ENCODE measurements around the gene ZNF415.
"Not testable (repeated sequence)": the region's sequence is repeated elsewhere in the genome, so short reads cannot be mapped to it uniquely, and the experiment has no call there.

Gene ZNF415

DNA sequence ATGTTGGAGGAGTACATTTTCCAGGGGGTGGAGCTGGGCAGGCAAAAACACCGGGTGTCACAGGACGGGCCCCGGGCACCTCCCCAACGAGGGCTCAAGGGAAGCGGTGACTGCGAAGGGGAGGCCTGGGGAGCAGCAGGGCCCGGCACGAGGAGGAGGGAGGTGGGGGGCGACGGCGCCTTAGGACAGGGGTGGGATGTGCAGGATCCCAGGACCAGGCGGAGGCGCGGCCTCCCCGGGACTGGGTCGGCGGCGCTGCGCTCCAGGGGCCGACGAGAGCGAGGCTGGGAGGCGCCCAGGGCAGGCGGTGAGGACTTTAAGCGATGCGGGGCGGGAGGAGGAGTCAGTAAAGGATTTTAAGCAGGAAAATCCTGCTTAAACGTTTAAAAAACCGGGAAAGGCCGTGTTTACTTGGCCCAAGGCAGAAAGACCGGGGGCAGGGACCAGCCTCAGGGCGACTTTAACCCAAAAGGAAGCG is 29.9 kb downstream of the ZNF415 start:
- DNase-seq (ENCODE audit: low read depth, low spot score), result no peak

DNA sequence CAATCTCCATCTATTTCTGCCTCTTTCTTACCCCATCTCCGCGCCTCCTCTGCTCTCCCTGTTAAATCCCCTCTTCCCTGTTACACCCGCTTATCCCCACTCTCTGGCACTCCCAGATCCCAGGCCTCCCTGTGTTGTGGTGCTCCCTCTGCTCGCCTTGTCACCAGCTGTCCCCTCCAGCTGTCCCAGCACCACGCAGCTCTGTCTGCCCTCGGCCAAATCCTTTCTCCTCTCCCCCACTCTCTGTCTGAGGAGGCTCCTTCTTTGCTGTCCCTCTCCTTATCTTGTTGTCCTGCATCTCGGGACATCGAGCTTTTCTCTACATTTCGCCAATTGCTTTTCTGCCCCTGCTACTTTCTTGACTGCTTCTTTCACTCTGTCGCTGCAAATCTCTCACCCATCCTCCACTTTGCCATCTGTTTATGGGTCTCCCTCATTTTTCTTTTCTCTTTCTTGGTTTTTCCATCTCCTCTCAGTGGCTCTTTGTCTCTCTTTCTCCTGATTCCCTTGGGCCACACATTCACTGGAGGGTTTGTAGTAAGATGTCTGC is 30.4 kb downstream of the ZNF415 start:
- DNase-seq (ENCODE audit: low read depth, low spot score), result no peak

DNA sequence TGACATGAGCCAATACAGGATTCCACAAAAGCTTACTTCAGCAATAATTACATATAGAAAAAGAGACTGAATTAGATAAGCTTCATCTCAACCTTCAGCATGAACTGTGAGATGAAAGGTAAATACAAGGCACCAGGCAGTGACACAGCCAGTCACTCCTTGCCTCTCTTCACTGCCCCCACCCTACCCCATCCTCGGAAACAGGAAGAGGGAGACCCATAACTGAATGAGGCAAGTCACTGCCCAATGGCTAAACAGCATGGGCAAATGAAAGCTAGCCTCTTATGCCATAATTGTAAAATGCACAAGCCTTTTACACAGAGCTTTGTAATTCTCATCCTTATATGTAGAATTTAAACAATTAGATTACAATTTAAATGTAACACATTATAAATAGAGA is 31.2 kb downstream of the ZNF415 start:
- no peak for DNase-seq (ENCODE audit: low read depth, low spot score)

DNA sequence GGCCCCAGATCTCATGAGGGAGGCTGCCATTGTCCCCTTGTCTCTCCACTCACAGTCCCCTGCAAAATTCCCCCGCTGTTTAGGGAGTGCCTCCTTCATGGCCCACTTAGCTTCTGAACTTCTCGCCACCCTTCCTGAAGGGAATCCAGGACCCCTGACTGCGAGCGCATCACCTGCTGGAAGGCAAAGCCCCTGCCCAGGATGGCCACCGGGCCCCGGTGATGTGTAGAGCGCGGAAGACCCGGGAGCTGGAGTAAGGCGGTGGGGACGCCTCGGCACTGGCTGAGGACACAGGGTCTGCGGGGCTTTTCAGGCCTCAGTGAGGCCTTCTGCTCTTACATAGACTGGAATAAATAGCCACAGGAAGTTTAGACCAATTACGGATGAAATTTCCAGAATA is 34.1 kb downstream of the ZNF415 start:
- DNase-seq (ENCODE audit: low read depth, low spot score), result not testable (repeated sequence)

DNA sequence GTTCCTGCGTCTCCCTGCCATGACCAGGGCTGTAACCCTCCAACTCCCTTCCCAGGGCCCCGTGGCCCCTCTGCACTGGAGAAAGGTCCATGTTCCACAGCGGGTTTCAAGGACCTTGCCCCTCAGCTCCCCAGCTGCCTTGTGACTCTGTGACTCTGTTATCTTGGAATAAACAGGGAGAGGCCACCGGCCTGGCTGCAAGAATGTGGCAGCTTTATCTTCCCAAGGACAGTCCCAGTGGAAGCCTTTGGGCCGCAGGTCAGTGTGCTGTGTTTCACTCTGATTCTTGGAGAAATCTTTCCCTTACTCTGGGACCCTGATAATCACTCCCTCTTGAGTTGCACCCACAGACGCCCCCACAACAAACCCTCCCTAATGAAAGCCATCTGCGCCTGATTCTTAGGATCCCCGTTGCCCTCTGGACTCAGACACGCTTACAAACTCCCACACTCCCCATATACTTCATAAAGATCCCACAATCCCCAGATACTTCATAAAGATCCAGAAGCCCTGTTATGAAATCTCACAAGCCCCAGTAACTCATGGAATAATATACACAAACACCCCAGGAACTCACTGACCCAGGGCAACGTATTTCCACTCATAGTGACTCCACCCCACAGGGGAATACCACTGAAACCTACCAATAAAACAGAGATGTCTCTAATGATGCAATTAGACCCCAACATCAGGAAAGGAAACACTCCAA is 35.6 kb downstream of the ZNF415 start:
- DNase-seq (ENCODE audit: low read depth, low spot score), result not testable (repeated sequence)

DNA sequence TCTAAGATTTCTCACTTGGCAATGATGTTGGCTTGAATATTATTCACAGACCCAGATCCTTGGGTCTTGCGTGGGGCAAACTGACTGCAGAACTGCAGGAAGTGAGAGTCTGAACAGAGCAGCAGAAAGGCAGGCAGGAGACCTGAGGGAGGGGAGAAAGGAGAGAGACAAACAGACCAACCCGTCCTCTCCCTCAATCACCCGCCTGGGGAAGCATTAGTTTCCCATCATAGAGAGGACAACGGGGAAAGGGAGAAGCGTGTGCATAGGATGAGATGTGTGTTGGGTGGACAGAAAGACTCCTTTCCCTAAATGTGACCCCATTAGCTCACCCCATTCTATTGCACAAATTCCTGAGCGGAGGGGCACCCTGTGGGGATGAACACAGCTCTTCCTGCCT is 36.1 kb downstream of the ZNF415 start:
- not testable (repeated sequence) for DNase-seq (ENCODE audit: low read depth, low spot score)

DNA sequence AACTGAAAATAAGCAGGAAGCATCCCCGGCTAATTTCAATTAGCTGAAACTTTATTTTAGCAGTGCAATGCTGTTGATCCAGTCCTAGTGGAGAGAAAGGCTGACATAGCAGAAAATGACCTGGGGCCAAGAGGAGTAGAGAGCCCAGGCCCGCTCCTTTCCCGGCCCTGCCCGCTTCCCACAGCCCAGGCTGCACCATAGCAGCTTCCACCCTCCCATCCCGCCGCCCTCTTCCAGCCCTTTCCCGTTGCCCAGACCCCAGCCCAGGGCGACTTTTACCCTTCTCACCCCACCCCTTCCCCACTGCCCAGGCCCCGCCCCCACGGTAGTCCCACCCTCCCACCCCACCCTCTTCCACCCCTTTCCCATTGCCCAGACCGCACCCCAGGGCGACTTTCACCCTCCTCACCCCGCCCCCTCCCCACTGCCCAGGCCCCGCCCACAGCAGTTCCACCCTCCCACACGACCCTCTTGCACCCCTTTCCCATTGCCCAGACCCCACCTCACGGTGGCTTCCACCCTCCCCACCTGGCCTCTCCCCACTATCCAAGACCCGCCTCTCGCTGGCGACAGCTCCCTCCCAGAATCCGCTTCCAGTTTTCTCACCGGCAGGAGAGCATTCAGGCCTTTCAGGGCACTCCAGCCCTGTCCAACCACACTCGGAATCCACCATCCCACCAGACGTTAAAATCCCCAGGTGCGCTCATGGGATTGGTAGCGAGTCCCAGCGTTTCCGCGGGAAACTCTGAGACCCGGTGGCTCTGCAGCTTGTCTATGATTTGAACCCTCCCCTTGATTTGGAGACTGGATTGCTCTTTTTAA is 37.7 kb downstream of the ZNF415 start:
- DNase-seq (ENCODE audit: low read depth, low spot score), result no peak

DNA sequence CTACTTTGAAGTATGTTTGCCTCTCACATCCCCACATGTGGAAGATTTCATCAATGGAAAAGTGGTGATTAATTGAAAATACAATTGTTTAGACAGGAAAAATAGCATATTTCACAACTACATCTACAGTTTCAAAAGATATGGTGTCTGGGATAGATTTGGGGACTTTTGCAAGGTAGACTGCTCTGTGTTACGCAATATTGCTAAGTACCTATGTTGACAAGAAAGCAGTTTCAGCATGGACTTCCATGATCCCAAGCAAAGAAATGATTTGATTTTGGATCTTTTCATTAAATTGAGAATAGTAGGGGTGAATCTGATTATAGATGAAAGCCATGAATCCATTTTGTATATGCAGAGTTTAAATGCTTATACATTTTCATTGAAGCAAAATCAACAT is 40.0 kb downstream of the ZNF415 start:
- no peak for DNase-seq (ENCODE audit: low read depth, low spot score)

DNA sequence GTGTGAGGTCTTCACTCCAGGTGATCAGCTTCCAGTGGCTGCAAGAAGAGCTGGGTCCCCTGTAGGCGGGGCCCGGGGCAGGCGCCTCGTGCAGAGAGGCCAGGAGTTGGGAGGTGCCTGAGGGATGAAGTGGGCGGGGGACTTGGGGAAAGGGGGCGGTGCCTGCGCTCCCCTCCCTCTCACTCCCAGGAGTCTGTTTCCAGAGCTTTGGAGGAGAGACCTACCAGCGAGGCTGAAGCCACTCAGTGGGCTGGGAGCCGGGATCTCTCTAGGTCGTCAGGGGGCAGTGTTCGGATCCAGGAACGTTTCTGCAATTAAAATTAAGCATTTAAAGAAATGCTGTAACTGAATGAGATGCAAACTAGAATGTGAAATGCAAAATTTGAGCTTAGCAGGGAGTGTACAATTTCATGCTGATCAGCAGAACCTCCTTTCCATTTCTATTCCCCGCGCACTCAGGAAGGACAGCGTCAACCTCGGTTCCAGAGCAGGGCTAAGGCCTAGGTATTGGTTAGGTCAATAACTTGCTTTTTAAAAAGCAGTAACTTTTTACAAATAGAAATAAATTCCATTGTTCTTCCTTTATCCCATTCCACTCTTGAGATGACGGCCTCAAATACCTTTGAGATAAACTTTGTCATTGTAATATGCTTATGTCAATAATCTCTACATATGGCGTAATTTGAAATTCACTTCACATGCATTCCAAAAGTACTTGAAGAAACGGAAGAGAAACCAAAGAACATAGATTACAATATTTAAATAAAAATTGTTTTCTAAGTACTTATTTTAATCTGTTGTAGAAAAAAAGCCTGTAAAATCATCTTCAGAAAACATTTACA is 41.1 kb downstream of the ZNF415 start:
- DNase-seq (ENCODE audit: low read depth, low spot score), result no peak

DNA sequence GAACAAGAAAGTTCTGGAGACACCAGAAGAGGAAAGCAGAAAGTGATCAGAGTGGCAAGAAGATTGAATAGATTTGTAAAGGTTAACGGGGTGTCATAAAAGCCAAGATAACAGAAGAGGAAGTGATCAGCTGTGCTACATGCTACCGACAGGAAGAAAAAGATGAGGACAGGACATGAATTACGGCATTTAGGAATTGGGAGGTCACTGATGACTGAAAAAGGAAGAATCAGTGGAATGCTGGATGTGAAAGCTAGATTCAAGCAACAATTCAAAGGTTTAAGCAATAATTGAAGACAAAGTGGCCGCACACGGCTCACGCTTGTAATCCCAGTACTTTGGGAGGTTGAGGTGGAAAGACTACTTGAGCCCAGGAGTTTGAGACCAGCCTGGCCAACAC is 44.6 kb downstream of the ZNF415 start:
- DNase-seq (ENCODE audit: low read depth, low spot score), result no peak

DNA sequence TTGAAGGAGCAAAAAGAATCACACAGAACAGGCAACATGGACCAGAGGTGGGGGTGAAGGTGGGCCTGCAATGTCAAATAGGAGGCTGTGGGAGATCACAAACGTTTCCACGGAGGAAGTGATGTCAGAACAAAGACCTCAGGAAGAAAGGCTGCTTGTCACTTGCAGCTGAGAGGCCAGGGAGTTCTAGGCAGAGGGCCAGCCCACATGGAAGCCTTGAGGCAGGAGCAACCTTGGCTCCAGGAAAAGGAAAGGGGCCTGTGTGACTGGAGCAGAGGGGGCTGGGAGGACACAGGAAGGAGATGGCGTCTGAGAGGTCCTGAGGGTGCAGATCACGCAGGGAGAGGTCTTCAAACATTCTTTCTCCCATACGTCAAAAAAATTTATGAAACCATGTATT is 45.8 kb downstream of the ZNF415 start:
- no peak for DNase-seq (ENCODE audit: low read depth, low spot score)

DNA sequence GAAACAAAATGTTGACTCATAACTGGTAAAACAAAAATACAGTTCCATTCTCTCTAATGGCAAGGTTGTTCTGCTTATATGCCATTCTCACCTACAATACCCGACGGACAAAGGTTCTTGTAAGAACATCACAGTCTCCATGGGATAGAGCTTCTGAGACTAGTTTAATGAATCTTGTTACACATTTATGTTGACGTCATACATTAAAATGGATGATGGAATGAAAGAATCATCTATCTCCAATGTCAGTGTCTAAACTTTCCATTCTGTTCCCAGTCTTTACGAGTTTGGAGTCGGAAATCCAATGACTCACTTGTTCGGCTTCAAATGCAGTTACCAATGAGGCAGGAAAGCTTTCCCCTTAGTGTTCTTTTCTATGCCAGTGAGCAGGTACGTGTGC is 47.2 kb downstream of the ZNF415 start:
- no peak for DNase-seq (ENCODE audit: low read depth, low spot score)

DNA sequence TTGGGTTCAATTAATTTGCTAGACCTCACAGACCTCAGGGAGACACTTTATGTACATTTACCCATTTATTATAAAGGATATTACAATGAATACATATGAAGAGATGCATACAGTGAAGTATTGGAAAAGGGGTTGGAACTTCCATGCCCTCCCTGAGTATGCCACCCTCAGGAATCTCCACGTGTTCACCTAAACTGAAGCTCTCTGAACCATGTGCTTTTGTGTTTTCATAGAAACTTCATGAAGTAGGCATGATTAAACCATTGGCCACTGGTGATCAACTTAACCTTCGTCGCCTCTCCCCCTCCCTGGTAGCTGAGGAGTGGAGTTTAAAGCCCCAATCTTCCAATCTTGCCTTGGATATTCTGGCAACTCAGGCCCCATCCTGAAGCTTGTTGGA is 49.8 kb downstream of the ZNF415 start:
- no peak for DNase-seq (ENCODE audit: low read depth, low spot score)

DNA sequence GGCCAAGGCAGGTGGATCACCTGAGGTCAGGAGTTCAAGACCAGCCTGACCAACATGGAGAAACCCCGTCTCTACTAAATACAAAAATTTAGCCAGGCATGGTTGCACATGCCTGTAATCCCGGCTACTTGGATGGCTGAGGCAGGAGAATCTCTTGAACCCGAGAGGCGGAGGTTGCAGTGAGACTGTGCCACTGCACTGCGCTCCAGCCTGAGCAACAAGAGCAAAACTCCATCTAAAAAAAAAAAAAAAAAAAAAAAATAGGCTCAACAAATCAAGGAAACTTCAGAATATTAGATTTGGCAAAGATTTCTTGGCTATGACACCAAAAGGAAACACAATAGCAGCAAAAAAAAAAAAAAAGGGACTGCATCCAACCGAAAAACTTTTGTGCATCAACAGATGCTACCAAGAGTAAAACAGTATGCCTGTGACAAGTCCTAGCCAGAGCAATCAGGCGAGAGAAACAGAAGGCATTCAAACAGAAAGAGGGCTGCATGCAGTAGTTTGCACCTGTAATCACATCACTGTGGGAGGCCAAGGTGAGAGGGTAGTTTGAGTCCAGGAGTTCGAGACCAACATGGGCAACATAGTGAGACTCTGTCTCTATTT is 53.3 kb downstream of the ZNF415 start:
- no peak for DNase-seq (ENCODE audit: low read depth, low spot score)

DNA sequence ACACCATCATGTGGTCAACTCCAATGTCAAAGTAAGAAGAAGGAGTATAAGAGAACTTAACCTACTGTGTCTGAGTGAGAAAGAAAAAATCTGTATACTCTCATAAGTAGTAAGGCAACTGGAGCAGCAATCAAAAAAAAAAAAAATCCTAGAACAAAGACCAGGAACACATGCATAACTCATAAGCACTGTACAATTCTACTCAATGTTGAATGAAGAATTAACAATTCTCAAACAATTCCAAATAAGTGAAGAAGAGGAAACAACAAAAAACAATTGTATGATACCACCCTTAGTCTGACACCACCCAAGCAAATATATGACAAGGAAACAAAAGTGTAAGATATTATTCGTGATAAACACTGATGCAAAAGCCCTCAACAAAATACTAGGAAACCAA is 54.0 kb downstream of the ZNF415 start:
- no peak for DNase-seq (ENCODE audit: low read depth, low spot score)

DNA sequence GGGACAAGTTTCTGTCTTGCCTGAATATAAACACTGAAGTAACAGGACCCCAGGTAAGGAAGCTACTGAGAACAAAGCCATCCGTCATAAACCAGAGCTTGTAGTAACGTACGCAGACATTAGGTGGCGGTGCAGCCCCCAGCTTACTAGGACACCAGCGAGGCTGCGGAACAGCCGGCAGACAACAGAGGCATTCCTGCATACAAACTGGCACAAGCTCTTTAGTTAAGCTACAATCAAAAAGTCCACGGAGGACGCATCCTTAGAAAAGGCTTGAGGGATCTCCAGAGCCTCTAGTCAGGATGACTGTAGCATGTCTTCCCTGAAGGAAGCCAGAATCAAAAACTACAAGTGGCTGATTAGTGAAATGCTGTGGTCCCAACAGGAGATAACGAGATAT is 55.7 kb downstream of the ZNF415 start:
- peak; percentile 79 for DNase-seq (ENCODE audit: low read depth, low spot score)

DNA sequence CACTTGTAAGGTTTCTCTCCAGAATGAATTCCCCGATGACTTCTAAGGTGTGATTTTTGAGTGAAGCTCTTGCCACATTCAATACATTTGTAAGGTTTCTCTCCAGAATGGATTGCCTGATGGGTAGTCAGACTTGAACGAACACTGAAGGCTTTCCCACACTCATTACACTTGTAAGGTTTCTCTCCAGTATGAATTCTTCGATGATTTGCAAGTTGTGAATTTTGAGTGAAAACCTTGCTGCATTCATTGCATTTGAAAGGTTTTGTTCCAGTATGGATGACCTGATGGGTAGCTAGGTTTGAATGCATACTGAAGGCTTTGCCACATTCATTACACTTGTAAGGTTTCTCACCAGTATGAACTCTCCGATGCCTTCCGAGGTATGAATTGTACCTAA is 63.9 kb downstream of the ZNF415 start:
- no peak for DNase-seq (ENCODE audit: low read depth, low spot score)

DNA sequence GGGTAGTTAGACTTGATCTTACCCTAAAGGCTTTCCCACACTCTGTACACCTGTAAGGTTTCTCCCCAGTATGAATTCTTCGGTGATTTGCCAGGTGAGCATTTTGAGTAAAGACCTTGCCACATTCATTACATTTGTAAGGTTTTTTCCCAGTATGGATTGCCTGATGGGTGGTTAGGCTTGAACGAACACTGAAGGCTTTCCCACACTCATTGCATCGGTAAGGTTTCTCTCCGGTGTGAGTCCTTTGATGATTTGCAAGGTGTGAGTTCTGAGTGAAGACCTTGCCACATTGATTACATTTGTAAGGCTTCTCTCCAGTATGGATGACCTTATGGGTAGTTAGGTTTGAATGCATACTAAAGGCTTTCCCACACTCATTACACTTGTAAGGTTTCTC is 64.5 kb downstream of the ZNF415 start:
- DNase-seq (ENCODE audit: low read depth, low spot score), result no peak

DNA sequence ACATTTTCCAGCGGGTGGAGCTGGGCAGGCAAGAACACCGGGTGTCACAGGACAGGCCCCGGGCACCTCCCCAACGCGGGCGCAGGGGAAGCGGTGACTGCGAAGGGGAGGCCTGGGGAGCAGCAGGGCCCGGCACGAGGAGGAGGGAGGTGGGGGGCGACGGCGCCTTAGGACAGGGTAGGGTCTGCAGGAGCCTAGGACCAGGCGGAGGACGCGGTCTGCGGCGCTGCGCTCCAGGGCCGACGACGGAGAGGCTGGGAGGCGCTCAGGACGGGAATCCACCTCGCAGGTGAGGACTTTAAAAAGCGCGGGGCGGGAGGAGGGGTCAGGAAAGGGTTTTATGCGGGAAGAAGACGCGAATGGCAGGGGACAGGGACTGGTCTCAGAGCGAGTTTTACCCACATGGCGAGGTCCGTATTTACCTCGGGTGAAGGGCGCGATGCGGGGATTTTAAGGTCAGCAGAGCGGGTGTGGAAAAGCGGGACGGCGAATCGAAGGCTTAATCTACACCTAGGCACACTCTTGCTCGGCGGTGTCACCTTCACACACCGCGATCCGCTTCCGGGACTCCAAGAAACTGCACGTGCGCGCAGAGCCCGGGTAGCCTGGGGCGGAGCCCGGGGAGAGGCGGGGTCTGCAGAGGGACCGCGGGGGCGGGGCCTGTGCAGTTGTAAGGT is 74.7 kb downstream of the ZNF415 start:
- DNase-seq (ENCODE audit: low read depth, low spot score), result peak; percentile 70

All from iPS DF 19.7 (cell line).